ENCODE results near the gene ALPK1.

Gene ALPK1

GRCh38 chr4:112315446-112315845 is 18.3 kb downstream of the ALPK1 start:
- Histone ChIP-seq H3K36me3 (ENCODE audit: control insufficient read depth in 2 of 2, insufficient read depth in 1 of 2, low read length in 2 of 2) (no peaks in the 10 kb centered on the region), H3K9me3 (ENCODE audit: control insufficient read depth, insufficient read depth, low read depth, low read length) (no peaks in the 10 kb centered on the region), H3K27ac (ENCODE audit: extremely low read depth, low read depth, low read length) (no peak overlapping the region), H3K4me3 (ENCODE audit: low read depth, low read length) (no peak overlapping the region), H3K4me1 (ENCODE audit: control insufficient read depth, insufficient read depth, low read length) (no peaks in the 10 kb centered on the region)
- POLR2A ChIA-PET, result no interaction called here
- CTCF ChIA-PET, result no interaction called here
- no peak for TF ChIP-seq GLI2 (tag by site-specific recombination; IDR thresholded peaks at IDR 0.05; ENCODE audit: borderline replicate concordance, low read depth)
- no peak for TF ChIP-seq OSR2 (tag by site-specific recombination; IDR thresholded peaks at IDR 0.05)
- TF ChIP-seq ZSCAN30 (tag by site-specific recombination; IDR thresholded peaks at IDR 0.05), result no peak
- no peak for TF ChIP-seq ZNF266 (tag by site-specific recombination; IDR thresholded peaks at IDR 0.05; ENCODE audit: low read depth)
- TF ChIP-seq SALL2 (tag by site-specific recombination; IDR thresholded peaks at IDR 0.05; ENCODE audit: borderline replicate concordance), result no peak
- TF ChIP-seq ZNF239 (tag by site-specific recombination; IDR thresholded peaks at IDR 0.05), result no peak
- TF ChIP-seq ZNF791 (tag by site-specific recombination; IDR thresholded peaks at IDR 0.05), result no peak

- H3K36me3 ChIP-seq (ENCODE audit: control insufficient read depth in 2 of 2, insufficient read depth in 1 of 2, low read length in 2 of 2), result no peaks in the 10 kb centered on the region
- no peak overlapping the region for H3K4me3 ChIP-seq (ENCODE audit: low read depth, low read length)
- no peaks in the 10 kb centered on the region for H3K4me1 ChIP-seq (ENCODE audit: control insufficient read depth, insufficient read depth, low read length)
- TF ChIP-seq ZNF76 (tag by site-specific recombination; IDR thresholded peaks at IDR 0.05; ENCODE audit: borderline replicate concordance, low read depth), result no peak
- no peak for TF ChIP-seq SETDB1 (IDR thresholded peaks at IDR 0.05; ENCODE audit: insufficient read length, low read length)
- TF ChIP-seq ZNF341 (tag by site-specific recombination; IDR thresholded peaks at IDR 0.05; ENCODE audit: low read depth), result no peak
- TF ChIP-seq ZFHX2 (tag by site-specific recombination; conservative IDR thresholded peaks at IDR 0.05), result no peak
- no peak for TF ChIP-seq OSR2 (tag by site-specific recombination; IDR thresholded peaks at IDR 0.05)
- TF ChIP-seq ZNF830 (tag by site-specific recombination; IDR thresholded peaks at IDR 0.05; ENCODE audit: low read depth), result no peak
- TF ChIP-seq ZEB2 (tag by site-specific recombination; IDR thresholded peaks at IDR 0.05), result no peak
- TF ChIP-seq GLIS1 (tag by site-specific recombination; IDR thresholded peaks at IDR 0.05), result no peak
- no peak for TF ChIP-seq ZNF248 (tag by site-specific recombination; IDR thresholded peaks at IDR 0.05)
- no peak for TF ChIP-seq ZNF610 (tag by site-specific recombination; IDR thresholded peaks at IDR 0.05; ENCODE audit: borderline replicate concordance)
- TF ChIP-seq ZSCAN30 (tag by site-specific recombination; IDR thresholded peaks at IDR 0.05), result no peak
- no peak for TF ChIP-seq ZNF239 (tag by site-specific recombination; IDR thresholded peaks at IDR 0.05)
- no peak overlapping the region for H3K27ac ChIP-seq (ENCODE audit: extremely low read depth, low read depth, low read length)
- H3K9me3 ChIP-seq (ENCODE audit: control insufficient read depth, insufficient read depth, low read depth, low read length), result no peaks in the 10 kb centered on the region
- POLR2A ChIA-PET, result no interaction called here
- CTCF ChIA-PET, result interaction anchor here (0.6 to 1.0 kb wide), 2 partner anchors 11 to 282 kb away, joined by 3 to 4 read pairs; no protein-coding TSS in a partner anchor
Observed at GRCh38 chr4:112316360-112316759, 19.2 kb downstream of the ALPK1 start.

- Histone ChIP-seq H3K27ac (ENCODE audit: extremely low read depth, low read depth, low read length) (no peak overlapping the region), H3K36me3 (ENCODE audit: control insufficient read depth in 2 of 2, insufficient read depth in 1 of 2, low read length in 2 of 2) (no peaks in the 10 kb centered on the region), H3K9me3 (ENCODE audit: control insufficient read depth, insufficient read depth, low read depth, low read length) (no peaks in the 10 kb centered on the region), H3K4me3 (ENCODE audit: low read depth, low read length) (no peak overlapping the region), H3K4me1 (ENCODE audit: control insufficient read depth, insufficient read depth, low read length) (no peaks in the 10 kb centered on the region)
- ChIA-PET POLR2A (no interaction called here), CTCF (interaction anchor here (0.7 to 2.7 kb wide), 2 partner anchors 9 to 216 kb away, joined by 3 to 7 read pairs; no protein-coding TSS in a partner anchor)
- TF ChIP-seq ZNF350 (tag by site-specific recombination; IDR thresholded peaks at IDR 0.05), result no peak
- no peak for TF ChIP-seq ZNF24 (tag by site-specific recombination; IDR thresholded peaks at IDR 0.05)
- TF ChIP-seq ZNF274 (IDR thresholded peaks at IDR 0.05; ENCODE audit: low read length), result no peak
- TF ChIP-seq ZNF274 (tag by site-specific recombination; IDR thresholded peaks at IDR 0.05; ENCODE audit: borderline replicate concordance), result no peak
- TF ChIP-seq KLF9 (tag by site-specific recombination; IDR thresholded peaks at IDR 0.05; ENCODE audit: low read depth), result no peak
- TF ChIP-seq AEBP2 (tag by site-specific recombination; IDR thresholded peaks at IDR 0.05; ENCODE audit: borderline replicate concordance), result no peak
- TF ChIP-seq ZXDB (tag by site-specific recombination; IDR thresholded peaks at IDR 0.05), result no peak
- no peak for TF ChIP-seq YY1 (tag by site-specific recombination; IDR thresholded peaks at IDR 0.05)
- TF ChIP-seq ZNF26 (tag by site-specific recombination; IDR thresholded peaks at IDR 0.05), result no peak
Observed at GRCh38 chr4:112318239-112319142, 21.3 kb downstream of the ALPK1 start.
